Measurements from ENCODE around the gene SHC1. TPM values are rescaled to one million over a fixed set of nuclear protein-coding genes. Genes with fewer than 3 reads are reported as not detected.

The SHC1 gene

GRCh38 chr1:154913273-154913672 is 57.3 kb downstream of the SHC1 start:
- Histone ChIP-seq H3K4me1 (ENCODE audit: control insufficient read depth, low read depth, low read length) (no peaks in the 10 kb centered on the region), H3K4me3 (ENCODE audit: low read length) (no peak overlapping the region), H3K79me1 (ENCODE audit: low read length) (no peaks in the 10 kb centered on the region), H3K27me3 (ENCODE audit: insufficient read depth, low read length, poor library complexity) (no peaks in the 10 kb centered on the region), H3K9ac (ENCODE audit: low read length) (no peak overlapping the region), H3K56ac (ENCODE audit: low read length) (no peak overlapping the region), H2BK120ac (ENCODE audit: low read depth, low read length) (no peak overlapping the region), H2BK15ac (replicated peaks; ENCODE audit: low read depth) (no peak overlapping the region), H3K4me2 (ENCODE audit: low read length) (no peak overlapping the region), H3K23ac (ENCODE audit: low read length) (no peak overlapping the region), H3K4ac (ENCODE audit: low read depth, low read length) (no peak overlapping the region), H4K5ac (ENCODE audit: low read length) (no peak overlapping the region), H3K18ac (ENCODE audit: low read length) (no peak overlapping the region), H4K8ac (ENCODE audit: low read depth, low read length) (no peak overlapping the region), H3K79me2 (ENCODE audit: control insufficient read depth, insufficient read depth, low read length) (no peaks in the 10 kb centered on the region), H2BK5ac (ENCODE audit: low read length) (no peak overlapping the region), H3K27ac (ENCODE audit: low read depth, low read length) (no peak overlapping the region), H3K36me3 (ENCODE audit: control insufficient read depth, insufficient read depth, low read length) (no peaks in the 10 kb centered on the region), H2AK5ac (ENCODE audit: low read length) (no peak overlapping the region)
- DNase-seq: no peak
- no CpG with 5 or more reads among the region's 3 CpGs for WGBS (ENCODE audit: extremely low coverage, insufficient coverage, low lambda C conversion rate)

GRCh38 chr1:154912755-154913154 is 57.8 kb downstream of the SHC1 start:
- H3K9ac ChIP-seq (ENCODE audit: low read length): no peak overlapping the region
- no peaks in the 10 kb centered on the region for H3K79me2 ChIP-seq (ENCODE audit: control insufficient read depth, insufficient read depth, low read length)
- no peak overlapping the region for H3K56ac ChIP-seq (ENCODE audit: low read length)
- no peaks in the 10 kb centered on the region for H3K4me1 ChIP-seq (ENCODE audit: control insufficient read depth, low read depth, low read length)
- H3K27ac ChIP-seq (ENCODE audit: low read depth, low read length): no peak overlapping the region
- H3K23ac ChIP-seq (ENCODE audit: low read length): no peak overlapping the region
- H3K4ac ChIP-seq (ENCODE audit: low read depth, low read length): no peak overlapping the region
- H3K4me3 ChIP-seq (ENCODE audit: low read length): no peak overlapping the region
- no peak overlapping the region for H2BK15ac ChIP-seq (replicated peaks; ENCODE audit: low read depth)
- no peak overlapping the region for H4K5ac ChIP-seq (ENCODE audit: low read length)
- H3K79me1 ChIP-seq (ENCODE audit: low read length): no peaks in the 10 kb centered on the region
- no peak overlapping the region for H2AK5ac ChIP-seq (ENCODE audit: low read length)
- no peak overlapping the region for H3K18ac ChIP-seq (ENCODE audit: low read length)
- no peak overlapping the region for H4K8ac ChIP-seq (ENCODE audit: low read depth, low read length)
- no peak overlapping the region for H3K4me2 ChIP-seq (ENCODE audit: low read length)
- H3K36me3 ChIP-seq (ENCODE audit: control insufficient read depth, insufficient read depth, low read length): no peaks in the 10 kb centered on the region
- H2BK5ac ChIP-seq (ENCODE audit: low read length): no peak overlapping the region
- no CpG with 5 or more reads among the region's 2 CpGs for WGBS (ENCODE audit: extremely low coverage, insufficient coverage, low lambda C conversion rate)
- DNase-seq: no peak
- H3K27me3 ChIP-seq (ENCODE audit: insufficient read depth, low read length, poor library complexity): no peaks in the 10 kb centered on the region
- no peak overlapping the region for H2BK120ac ChIP-seq (ENCODE audit: low read depth, low read length)

Small RNA genes within 50 kb of the gene (small RNA-seq; reads per million reads assigned to genes)
- gene MIR4258 (ENCODE audit: insufficient read depth): not detected
- not detected for gene RF00017 (ENCODE audit: insufficient read depth)
